ES-I3 (cell line): ENCODE measurements around the gene HOXC6.

Source experiments
- H3K36me3 ChIP-seq: 2 replicates; pipeline ENCODE4 v1.6.1; 2013; ENCODE audit warnings: mild to moderate bottlenecking, low read length, control low read depth, moderate library complexity; ENCODE audit not compliant: insufficient read depth
- H3K4me1 ChIP-seq: 2 replicates; pipeline ENCODE4 v1.6.1; 2013; ENCODE audit warnings: mild to moderate bottlenecking, control low read depth, low read length; ENCODE audit not compliant: insufficient read depth
- H3K9ac ChIP-seq: 2 replicates; pipeline ENCODE4 v1.6.1; 2013; ENCODE audit warnings: low read depth, mild to moderate bottlenecking, low read length, moderate library complexity
- H3K9me3 ChIP-seq: 2 replicates; pipeline ENCODE4 v1.6.1; 2013; ENCODE audit warnings: mild to moderate bottlenecking, low read length, moderate library complexity; ENCODE audit not compliant: control insufficient read depth, insufficient read depth

The HOXC6 gene

DNA sequence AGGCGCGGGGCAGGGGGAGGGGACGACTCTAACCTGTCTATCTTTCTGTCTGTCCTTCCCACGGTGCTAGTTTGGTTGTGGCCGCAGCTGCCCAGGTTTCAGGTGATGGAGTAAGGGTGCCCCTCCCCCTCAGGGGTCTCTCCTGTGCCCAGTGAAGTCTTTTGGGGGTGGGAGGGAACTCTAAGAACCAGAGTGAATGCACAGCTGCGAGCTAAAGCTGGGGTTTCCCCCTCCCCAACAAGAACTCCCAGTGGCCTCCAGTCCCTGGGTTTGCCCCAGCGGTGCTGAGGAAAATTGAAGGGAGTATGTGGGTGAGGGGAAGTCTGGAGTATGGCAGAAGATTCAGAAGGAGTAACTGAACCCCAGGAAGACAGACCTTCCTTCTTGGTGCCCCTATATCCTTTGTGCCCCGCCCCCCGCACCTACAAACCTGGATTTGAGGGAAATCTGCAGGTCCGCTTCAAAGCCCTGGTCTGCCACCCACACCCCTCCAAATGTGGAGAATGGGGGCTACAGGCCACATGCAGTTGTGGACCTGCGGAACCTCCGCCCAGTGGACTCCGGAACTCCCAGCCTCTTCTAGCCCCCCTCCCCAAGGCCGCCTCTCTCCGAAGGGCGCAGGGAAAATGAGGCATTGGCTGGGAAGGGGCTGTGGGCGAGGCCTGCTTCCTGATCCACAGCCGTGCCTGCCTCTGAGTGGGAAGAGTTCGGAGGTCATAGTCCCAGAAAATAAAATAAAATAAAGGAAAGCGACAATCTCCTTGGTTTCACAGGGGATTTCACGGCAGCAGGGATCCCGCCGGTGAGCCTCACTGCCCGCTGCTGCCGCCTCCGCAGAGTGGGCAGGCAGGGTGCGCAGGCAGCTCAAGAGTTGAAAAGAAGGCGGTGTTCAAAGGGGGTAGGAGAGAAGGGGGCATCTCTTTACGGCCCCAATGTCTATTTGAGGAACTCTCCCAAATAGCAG lies 31.7 kb upstream of the HOXC6 start:
- no peaks in the 10 kb centered on the region; the same call in 1 of the 2 replicates for H3K4me1 ChIP-seq
- H3K9me3 ChIP-seq, result no peaks in the 10 kb centered on the region
- no peaks in the 10 kb centered on the region for H3K36me3 ChIP-seq
- H3K9ac ChIP-seq, result peak overlapping the region; percentile 25; the same call in 1 of the 2 replicates

DNA sequence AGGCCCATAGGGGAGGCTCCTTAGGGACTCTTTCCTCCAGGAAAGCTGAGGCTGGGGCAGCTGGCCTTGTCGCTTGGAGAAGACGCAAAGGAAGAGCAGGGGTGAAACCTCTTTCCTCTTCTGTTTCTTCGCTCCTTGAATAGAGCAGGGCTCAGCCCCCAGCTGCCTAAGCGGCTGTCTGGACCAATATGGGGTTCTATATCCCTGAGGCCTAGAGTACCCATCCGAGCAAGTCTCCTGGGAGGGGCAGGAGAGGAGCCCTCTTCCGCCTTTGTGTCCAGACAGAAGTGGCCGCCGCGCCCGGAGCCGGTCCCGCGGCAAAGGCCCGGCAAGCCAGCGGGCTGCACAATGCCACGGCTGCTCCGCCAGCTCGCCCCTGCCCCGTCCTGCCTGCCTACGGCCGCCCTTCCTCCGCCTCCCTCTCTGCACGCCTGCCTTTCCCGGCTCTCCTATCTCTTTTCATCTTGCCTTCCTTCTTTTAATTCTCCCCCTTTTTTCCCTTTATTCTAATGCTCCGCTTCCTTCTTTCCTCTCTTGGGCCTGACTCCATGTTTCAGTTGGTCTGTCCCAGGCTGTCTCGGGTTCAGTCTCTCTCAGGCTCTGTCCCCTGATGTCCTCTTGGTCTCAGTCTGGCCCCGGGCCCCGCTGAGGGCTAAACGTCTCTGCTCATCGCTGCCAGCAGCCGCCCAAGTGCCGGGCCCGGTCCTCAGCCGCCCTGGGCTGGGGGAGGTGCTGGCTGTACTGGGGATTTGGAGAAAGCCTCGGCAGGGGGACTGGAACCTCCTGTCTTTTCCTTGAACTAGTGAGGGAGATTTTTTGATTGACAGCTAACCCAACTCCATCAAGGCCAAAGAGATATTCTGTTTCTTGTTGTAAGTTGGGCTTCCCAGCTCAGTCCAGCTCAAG lies 30.8 kb upstream of the HOXC6 start:
- H3K9me3 ChIP-seq, result no peaks in the 10 kb centered on the region
- no peak overlapping the region for H3K9ac ChIP-seq
- H3K36me3 ChIP-seq, result no peaks in the 10 kb centered on the region
- H3K4me1 ChIP-seq, result no peaks in the 10 kb centered on the region; the same call in 1 of the 2 replicates

DNA sequence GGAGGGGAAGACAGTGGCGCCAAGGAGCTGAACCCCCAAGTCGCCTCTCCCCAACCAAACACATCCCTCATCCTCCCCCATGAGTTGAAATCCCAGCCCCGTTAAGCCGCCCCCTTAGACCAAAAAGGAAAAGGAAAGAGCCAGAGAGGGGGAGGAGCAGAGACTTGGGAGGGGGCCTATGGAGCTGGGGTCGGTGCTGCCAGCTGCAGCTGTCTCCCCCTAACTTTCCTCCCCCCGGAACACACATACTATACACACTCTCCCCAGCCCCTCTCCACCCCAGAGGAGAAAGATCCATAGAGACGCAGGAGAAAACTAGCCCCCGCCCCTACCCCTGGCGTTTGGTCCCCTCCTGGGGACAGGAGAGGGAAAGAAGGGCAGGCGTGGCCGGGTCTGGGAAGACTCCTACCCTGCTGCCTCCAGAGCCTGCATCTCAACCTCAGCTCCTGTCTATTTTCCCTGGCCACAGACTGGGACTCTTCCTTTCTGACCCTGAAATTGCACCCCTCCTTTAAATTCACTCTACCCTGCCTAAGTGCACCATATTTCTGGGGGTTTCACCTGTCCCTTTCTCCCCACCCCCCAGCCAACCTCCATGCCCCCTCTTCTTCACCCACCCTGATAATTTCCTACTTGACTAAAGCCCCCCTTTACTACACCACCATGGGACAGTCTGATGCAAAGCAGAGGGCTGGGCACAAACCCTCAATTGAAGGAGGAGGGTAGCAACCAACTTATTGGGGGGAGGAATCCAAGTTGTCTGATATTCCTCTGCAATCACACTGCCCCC lies 29.9 kb upstream of the HOXC6 start:
- no peak overlapping the region for H3K9ac ChIP-seq
- no peaks in the 10 kb centered on the region for H3K9me3 ChIP-seq
- H3K36me3 ChIP-seq, result no peaks in the 10 kb centered on the region
- H3K4me1 ChIP-seq, result no peaks in the 10 kb centered on the region; the same call in 1 of the 2 replicates

DNA sequence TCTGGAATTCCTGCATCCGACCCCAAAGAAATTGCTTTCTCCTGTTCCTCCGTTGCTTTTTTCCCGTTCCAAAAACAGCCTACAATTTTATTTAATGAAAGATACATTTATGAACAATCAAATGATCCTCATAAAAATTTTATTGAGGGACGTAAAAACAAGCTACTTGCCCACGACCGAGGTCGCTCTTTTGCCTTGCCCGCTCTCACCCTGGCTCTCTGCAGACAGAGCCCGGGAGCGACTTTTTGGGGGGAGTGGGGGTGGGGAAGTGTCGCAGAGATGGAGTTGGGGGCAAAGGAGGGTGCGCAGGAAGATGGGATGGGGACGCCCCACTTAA lies 29.4 kb upstream of the HOXC6 start:
- Histone ChIP-seq H3K9ac (no peak overlapping the region), H3K9me3 (no peaks in the 10 kb centered on the region), H3K4me1 (no peaks in the 10 kb centered on the region; the same call in 1 of the 2 replicates), H3K36me3 (no peaks in the 10 kb centered on the region)

DNA sequence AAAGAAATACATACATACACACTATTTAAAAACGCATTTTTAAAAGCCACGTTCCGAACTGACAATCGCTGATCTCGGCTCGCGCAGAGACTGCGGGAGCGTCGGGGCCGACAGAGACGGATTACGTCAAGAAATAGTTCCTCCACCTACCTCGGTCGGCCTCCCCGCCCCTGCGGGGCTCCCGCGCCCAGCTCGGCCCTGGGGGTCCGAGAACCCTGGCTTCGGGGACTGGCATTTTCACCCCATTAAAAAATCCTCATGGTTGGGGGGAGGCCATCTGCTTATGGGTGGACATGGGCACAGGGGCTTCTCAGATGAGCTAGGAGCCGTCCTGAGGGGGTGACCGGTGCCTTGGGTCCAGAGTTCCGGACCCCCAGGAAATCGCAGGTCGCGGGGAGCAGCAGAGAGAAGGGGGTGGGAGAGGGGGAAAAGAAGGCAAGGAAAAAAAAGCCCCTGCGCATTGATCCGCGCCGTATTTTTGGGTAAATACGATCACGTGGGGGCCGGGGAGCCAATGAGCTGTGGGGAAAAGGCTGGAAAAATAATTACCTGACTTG lies 28.6 kb upstream of the HOXC6 start:
- no peaks in the 10 kb centered on the region for H3K9me3 ChIP-seq
- no peaks in the 10 kb centered on the region; the same call in 1 of the 2 replicates for H3K4me1 ChIP-seq
- H3K9ac ChIP-seq, result peak overlapping the region; percentile 38; the same call in 1 of the 2 replicates
- H3K36me3 ChIP-seq, result no peaks in the 10 kb centered on the region

DNA sequence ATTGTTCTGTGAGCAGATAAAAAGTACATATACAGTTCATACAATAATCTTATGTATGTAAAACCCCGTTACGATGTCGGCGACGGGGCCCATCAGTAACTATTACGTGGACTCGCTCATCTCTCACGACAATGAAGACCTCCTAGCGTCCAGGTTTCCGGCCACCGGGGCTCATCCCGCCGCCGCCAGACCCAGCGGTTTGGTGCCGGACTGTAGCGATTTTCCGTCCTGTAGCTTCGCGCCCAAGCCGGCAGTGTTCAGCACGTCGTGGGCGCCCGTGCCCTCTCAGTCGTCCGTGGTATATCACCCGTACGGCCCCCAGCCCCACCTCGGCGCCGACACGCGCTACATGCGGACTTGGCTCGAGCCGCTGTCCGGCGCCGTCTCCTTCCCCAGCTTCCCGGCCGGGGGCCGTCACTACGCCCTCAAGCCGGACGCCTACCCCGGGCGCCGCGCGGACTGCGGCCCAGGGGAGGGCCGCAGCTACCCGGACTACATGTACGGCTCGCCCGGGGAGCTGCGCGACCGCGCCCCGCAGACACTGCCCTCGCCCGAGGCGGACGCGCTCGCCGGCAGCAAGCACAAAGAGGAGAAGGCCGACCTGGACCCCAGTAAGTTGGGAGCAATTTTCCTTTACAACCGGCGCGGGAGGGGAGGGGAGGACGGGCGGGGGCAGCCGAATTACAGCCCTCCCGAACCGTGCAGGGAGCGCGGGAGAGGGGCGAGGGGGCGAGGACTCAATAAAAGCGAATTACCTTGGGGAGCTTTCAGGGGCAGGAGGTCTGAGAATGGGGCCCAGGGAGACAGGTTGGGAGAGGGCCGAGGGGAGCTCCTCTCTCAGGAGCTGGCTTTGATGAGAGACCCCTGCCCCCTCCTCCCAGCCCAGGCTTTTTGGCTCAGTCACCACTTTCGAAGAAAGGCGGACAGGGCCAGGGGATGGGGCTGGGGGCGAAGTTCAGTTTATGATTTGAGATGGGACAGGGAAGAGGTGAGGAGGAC lies 27.8 kb upstream of the HOXC6 start, which contains the start of gene HOXC9:
HOXC9 (plus strand) TSS at position 46 of the 999 bp plus-strand sequence; CDS start at position 74, 28 bp downstream.
- Histone ChIP-seq H3K4me1 (no peaks in the 10 kb centered on the region; the same call in 1 of the 2 replicates), H3K9me3 (no peaks in the 10 kb centered on the region), H3K36me3 (no peaks in the 10 kb centered on the region), H3K9ac (peak within 1 kb of the TSS; percentile 38; the same call in 1 of the 2 replicates)

DNA sequence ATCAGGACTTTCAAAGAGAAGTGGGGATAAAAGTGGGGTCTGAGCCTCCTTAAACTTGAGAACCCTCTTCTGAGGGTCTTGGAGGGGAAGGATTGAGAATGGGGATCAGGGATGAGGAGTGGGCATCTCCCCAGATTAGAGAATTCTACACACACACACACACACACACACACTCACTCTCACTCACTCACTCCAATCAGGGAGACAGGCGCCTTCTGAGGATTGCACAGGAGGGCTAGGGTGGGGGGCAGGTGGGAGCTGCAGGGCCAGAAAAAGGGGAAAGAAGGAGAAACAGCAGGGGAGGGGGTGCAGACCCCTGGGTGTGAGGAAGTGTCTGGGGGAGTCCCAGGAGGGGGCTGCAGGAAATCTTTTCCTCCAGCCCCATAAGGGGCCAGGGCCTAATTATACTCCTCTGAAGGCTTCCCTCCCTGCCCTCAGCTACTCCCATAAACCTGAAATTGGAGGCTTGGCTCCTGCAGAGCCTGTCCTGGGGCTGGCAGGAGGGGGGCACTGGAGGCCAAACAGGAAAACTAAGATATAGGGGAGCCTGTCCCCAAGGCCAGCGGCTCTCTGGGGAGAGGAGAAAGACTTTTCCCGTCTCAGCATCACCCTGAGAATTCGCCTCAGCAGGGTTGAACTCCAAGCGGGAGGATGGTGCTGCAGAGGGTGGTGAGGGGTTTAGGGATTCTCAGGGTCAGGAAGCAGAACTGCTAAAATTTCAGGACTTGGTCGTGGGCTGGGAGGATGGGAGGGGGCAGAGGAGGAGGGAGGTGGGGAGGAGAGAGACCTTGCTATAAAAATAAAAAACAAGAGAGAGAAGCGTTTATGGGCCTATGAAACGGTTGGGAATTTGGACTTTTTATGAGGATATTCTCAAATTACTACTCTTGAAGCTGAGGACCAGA lies 26.7 kb upstream of the HOXC6 start:
- Histone ChIP-seq H3K9me3 (no peaks in the 10 kb centered on the region), H3K36me3 (no peaks in the 10 kb centered on the region), H3K4me1 (no peaks in the 10 kb centered on the region; the same call in 1 of the 2 replicates), H3K9ac (no peak overlapping the region)

DNA sequence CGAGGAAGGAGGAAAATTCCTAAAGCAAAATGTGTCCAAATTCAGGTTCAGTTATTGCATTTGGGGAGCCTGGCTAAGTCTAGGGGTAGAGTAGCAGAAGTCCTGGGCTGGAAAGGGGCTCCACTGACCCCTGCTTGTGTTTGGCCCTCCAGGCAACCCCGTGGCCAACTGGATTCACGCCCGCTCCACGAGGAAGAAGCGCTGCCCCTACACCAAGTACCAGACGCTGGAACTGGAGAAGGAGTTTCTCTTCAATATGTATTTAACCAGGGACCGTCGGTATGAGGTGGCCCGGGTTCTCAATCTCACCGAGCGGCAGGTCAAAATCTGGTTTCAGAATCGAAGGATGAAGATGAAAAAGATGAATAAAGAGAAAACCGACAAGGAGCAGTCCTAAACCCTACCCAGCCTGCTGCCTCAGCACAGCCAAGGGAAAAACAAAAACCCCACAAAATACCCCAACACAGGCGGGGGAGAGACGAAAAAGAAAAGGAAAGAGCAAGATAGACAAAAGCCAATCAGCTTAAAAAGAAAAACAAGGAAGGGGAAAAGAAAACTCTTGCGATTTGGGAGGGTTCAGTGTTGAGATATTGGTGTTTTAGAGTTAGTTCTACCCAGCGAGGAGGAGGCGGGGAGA lies 25.8 kb upstream of the HOXC6 start:
- Histone ChIP-seq H3K4me1 (no peaks in the 10 kb centered on the region; the same call in 1 of the 2 replicates), H3K9me3 (no peaks in the 10 kb centered on the region), H3K9ac (no peak overlapping the region), H3K36me3 (no peaks in the 10 kb centered on the region)

DNA sequence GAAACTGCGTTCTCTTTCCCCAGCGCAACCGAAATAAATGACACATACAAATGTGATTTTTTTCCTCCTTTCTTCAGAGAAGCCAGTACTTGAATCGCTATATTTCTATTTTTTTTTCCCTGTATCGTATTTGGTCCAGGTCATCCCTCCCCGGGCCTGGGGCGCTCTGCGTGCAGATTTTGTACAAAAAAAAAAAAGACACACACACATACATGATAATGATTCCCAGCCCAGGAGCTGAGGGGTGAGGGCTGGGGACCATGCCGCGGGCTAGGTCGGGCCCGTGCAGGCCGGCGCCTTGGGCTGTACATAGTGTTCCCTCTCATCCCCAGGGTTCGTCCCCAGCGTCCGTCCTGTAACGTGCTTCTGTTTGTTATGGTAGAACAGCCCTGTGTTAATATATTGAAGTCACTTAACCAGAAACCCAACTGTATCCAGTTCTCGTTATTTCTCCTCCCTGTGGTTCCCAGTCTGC lies 25.3 kb upstream of the HOXC6 start:
- H3K9ac ChIP-seq, result no peak overlapping the region
- no peaks in the 10 kb centered on the region for H3K36me3 ChIP-seq
- H3K4me1 ChIP-seq, result no peaks in the 10 kb centered on the region; the same call in 1 of the 2 replicates
- no peaks in the 10 kb centered on the region for H3K9me3 ChIP-seq

DNA sequence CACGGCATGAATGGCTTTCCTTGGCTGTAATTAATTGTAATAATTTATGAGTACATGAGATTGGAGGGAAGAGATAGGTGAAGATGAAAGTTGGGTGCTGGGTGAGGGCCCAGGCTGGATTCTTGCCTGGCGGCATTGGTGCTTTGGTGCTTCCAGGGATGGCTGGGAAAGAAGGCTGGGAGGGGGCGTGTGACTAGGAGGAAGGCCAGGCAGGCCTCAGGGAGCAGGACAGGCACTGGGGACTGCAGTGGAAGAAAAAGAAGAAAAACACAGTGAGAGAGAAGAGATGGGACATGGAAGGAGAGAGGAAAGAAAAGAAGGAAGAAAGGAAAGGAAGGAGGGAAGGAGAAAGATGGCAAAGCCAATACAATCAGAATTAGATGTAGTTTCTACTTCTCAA lies 24.6 kb upstream of the HOXC6 start:
- no peak overlapping the region for H3K9ac ChIP-seq
- H3K4me1 ChIP-seq, result no peaks in the 10 kb centered on the region; the same call in 1 of the 2 replicates
- H3K9me3 ChIP-seq, result peaks cover 3% of the 10 kb centered on the region; the same call in 1 of the 2 replicates
- no peaks in the 10 kb centered on the region for H3K36me3 ChIP-seq

DNA sequence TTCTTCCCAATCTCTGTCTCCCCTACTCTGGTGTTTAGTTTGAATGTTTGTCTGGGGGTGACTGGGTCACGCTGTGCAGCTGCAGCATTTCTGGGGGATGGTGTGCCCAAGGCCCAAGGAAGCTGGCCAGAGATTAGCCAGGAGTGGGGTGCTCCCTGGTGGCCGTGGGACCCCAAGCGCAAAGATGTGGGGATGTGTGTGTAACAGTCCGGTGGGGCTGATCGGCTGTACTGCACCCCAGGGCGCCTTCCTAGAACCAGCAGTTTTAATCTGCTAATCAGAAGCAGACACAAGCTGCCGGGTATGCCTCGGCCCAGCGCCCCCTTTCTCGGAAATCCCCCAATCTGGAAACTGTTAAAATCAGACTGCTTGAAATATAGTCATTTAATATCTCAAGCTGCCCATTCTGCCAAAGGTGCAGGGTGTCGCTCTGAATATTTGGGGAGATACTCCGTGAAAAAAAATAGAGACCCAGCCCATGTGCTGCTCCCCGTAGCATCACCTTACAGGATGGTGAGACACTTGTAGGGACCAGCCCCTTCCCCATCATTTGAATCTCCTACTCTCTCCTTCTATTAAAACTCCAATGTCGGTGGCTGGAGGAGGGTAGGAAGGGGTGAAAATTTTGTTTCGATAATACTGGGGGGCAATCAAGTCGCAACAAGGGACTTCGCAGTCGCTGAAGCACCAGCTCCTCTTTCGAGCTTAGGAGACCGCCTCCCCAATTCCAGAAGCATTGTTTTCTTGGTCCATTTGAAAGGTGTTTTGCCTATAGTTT lies 24.0 kb upstream of the HOXC6 start:
- Histone ChIP-seq H3K9me3 (peaks cover 3% of the 10 kb centered on the region; the same call in 1 of the 2 replicates), H3K4me1 (no peaks in the 10 kb centered on the region; the same call in 1 of the 2 replicates), H3K9ac (no peak overlapping the region), H3K36me3 (no peaks in the 10 kb centered on the region)
